Measurements from ENCODE around the gene CTNNAL1.
"Not testable (repeated sequence)": the region's sequence is repeated elsewhere in the genome, so short reads cannot be mapped to it uniquely, and the experiment has no call there.

The CTNNAL1 gene

DNA sequence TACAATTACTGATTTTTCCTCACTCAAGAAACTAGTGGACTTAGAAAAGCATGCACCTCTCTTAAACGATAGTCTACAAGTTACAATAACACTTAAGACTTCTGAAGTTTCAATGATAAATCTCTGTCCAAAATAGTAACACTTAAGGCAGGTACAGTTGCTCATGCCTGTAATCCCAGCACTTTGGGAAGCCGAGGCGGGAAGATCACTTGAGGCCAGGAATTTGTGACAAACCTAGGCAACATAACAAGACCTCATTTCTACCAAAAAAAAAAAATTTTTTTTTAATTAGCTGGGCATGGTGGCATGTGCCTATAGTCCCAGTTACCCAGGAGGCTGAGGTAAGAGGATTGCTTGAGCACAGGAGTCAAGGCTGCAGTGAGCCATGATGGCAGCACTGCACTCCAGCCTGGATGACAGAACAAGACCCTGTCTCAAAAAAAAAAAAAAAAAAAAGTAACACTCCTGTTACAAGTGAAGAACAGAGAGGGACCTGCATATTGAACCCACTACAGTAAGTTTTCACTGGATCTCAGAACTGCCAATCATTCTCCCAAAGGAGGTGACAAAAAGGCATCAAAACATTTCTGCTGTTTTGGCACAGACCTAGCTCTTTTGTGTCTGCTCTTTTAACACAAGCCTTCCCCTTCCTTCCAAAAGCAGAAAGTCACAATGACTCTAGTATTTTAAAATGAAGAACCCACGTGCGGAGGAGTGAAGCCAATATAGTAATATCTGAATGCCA is 75.6 kb downstream of the CTNNAL1 start:
- peaks cover 21% of the 10 kb centered on the region for H3K36me3 Mint-ChIP-seq
- H3K9me3 Mint-ChIP-seq, result no peaks in the 10 kb centered on the region

GRCh38 chr9:108934323-108934893 is 78.9 kb downstream of the CTNNAL1 start, which contains the start of gene ABITRAM:
Gene ABITRAM, plus strand, starts transcription at chr9:108934400. Its CDS starts 87 bp downstream, at chr9:108934487.
- peak within 1 kb of the TSS; percentile 97 for H3K27ac Mint-ChIP-seq
- ATAC-seq, result peak; percentile 88
- H3K4me1 Mint-ChIP-seq, result peaks cover 25% of the 10 kb centered on the region
- peaks cover 34% of the 10 kb centered on the region for H3K36me3 Mint-ChIP-seq
- peak within 1 kb of the TSS; percentile 97 for H3K4me3 Mint-ChIP-seq
- DNase-seq (ENCODE audit: low spot score in 2 of 2), result peak; percentile 68 to 84
- no peaks in the 10 kb centered on the region for H3K9me3 Mint-ChIP-seq

More for the DNA sequence above, 75.6 kb downstream of the CTNNAL1 start:
- no peak overlapping the region for H3K27ac Mint-ChIP-seq
- ATAC-seq (no peak), DNase-seq (ENCODE audit: low spot score in 2 of 2) (no peak)
- H3K4me3 Mint-ChIP-seq, result no peak overlapping the region
- H3K4me1 Mint-ChIP-seq, result peaks cover 22% of the 10 kb centered on the region

DNA sequence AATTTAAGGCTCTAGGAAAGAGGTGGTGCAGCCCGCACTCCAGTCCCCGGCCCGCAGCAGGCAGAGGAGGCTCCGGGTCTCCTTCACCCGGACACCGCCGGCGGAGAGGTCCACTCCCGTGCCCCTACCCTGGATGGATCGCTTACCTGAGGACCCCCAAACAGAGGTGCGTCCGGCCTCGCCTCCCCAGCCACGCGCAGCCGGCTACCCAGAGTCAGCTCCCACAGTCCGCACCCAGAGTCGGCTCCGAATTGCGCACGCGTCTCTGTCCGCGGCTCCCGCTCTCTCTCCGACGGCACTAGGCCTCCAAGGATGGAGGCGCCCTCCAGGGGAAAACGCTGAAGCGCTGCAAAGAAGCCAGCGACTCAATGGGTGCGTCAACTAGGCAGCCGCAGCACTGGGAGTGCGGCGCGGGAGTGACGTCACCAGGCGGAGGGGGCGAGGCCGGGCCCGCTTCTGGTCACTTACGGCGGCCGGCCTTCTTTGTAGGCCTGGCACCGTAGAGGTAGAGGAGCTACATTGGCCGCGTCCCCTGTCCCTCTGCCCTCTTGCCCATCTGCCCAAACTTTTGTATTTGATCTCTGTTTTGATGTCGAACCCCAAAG is 79.5 kb downstream of the CTNNAL1 start, which contains the start of gene ELP1:
Gene ELP1, minus strand, starts transcription at position 407 of the 605 bp plus-strand sequence. CDS start 2,978 bp downstream, outside the sequence.
- peak within 1 kb of the TSS; percentile 97 for H3K4me3 Mint-ChIP-seq
- peak; percentile 92 for ATAC-seq
- peaks cover 25% of the 10 kb centered on the region for H3K4me1 Mint-ChIP-seq
- H3K9me3 Mint-ChIP-seq, result no peaks in the 10 kb centered on the region
- peak; percentile 86 to 95 for DNase-seq (ENCODE audit: low spot score in 2 of 2)
- H3K36me3 Mint-ChIP-seq, result peaks cover 31% of the 10 kb centered on the region
- peak within 1 kb of the TSS; percentile 97 for H3K27ac Mint-ChIP-seq

GRCh38 chr9:108933231-108933717 is 80.0 kb downstream of the CTNNAL1 start:
- DNase-seq (ENCODE audit: low spot score in 2 of 2) (peak in 1 of 2 donors; percentile 5), ATAC-seq (no peak)
- H3K4me3 Mint-ChIP-seq, result peak overlapping the region; percentile 97
- peaks cover 28% of the 10 kb centered on the region for H3K4me1 Mint-ChIP-seq
- no peaks in the 10 kb centered on the region for H3K9me3 Mint-ChIP-seq
- H3K36me3 Mint-ChIP-seq, result peaks cover 36% of the 10 kb centered on the region
- H3K27ac Mint-ChIP-seq, result peak overlapping the region; percentile 97

- Mint-ChIP-seq H3K4me1 (peaks cover 21% of the 10 kb centered on the region), H3K27ac (no peak overlapping the region), H3K9me3 (no peaks in the 10 kb centered on the region), H3K36me3 (peaks cover 74% of the 10 kb centered on the region), H3K4me3 (no peak overlapping the region)
- DNase-seq (ENCODE audit: low spot score in 2 of 2), result no peak
- ATAC-seq, result no peak
Measured at GRCh38 chr9:108928386-108928785, 84.9 kb downstream of the CTNNAL1 start.

- Mint-ChIP-seq H3K4me1 (peaks cover 12% of the 10 kb centered on the region), H3K36me3 (peaks cover 97% of the 10 kb centered on the region), H3K9me3 (no peaks in the 10 kb centered on the region), H3K4me3 (no peak overlapping the region), H3K27ac (peak overlapping the region; percentile 55)
- ATAC-seq (no peak), DNase-seq (ENCODE audit: low spot score in 2 of 2) (no peak)
Measured at GRCh38 chr9:108924466-108924865, 88.8 kb downstream of the CTNNAL1 start.

GRCh38 chr9:108921200-108921599 is 92.1 kb downstream of the CTNNAL1 start:
- ATAC-seq (no peak), DNase-seq (ENCODE audit: low spot score in 2 of 2) (no peak)
- no peak overlapping the region for H3K4me3 Mint-ChIP-seq
- H3K36me3 Mint-ChIP-seq, result peaks cover 100% of the 10 kb centered on the region
- H3K27ac Mint-ChIP-seq, result peak overlapping the region; percentile 18
- H3K4me1 Mint-ChIP-seq, result peaks cover 6% of the 10 kb centered on the region
- H3K9me3 Mint-ChIP-seq, result no peaks in the 10 kb centered on the region

GRCh38 chr9:108920401-108920800 is 92.9 kb downstream of the CTNNAL1 start:
- not testable (repeated sequence) for H3K4me1 Mint-ChIP-seq; DNase-seq (ENCODE audit: low spot score in 2 of 2); H3K9me3 Mint-ChIP-seq; ATAC-seq; H3K4me3 Mint-ChIP-seq; H3K27ac Mint-ChIP-seq
- peaks cover 100% of the 10 kb centered on the region for H3K36me3 Mint-ChIP-seq

GRCh38 chr9:108919517-108919916 is 93.8 kb downstream of the CTNNAL1 start:
- ATAC-seq, result no peak
- no peak overlapping the region for H3K4me3 Mint-ChIP-seq
- no peak overlapping the region for H3K27ac Mint-ChIP-seq
- H3K4me1 Mint-ChIP-seq, result no peaks in the 10 kb centered on the region
- DNase-seq (ENCODE audit: low spot score in 2 of 2), result no peak
- H3K9me3 Mint-ChIP-seq, result no peaks in the 10 kb centered on the region
- H3K36me3 Mint-ChIP-seq, result peaks cover 100% of the 10 kb centered on the region

GRCh38 chr9:108913391-108913790 is 99.9 kb downstream of the CTNNAL1 start:
- Mint-ChIP-seq H3K27ac (no peak overlapping the region), H3K4me3 (no peak overlapping the region), H3K4me1 (peaks cover 17% of the 10 kb centered on the region), H3K36me3 (peaks cover 96% of the 10 kb centered on the region), H3K9me3 (no peaks in the 10 kb centered on the region)
- DNase-seq (ENCODE audit: low spot score in 2 of 2), result no peak
- no peak for ATAC-seq

DNA sequence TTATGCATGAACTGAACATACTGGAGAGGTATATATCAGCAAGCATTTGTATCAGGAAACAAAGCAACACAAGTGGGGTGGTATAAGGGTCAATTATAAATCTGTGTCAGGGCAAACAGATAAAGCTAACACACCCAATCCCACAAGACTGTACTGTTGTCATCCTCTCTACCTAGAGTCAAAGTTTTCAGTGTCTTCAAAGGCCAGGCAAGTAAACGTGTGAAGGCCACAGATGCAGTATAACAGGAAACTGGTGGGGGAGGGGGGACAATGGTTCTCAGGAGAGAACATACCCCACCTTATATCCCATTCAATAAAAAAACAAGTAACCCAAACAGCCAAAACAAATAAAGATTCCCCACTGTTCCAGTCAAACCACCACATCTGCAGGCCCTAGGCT is 101.5 kb downstream of the CTNNAL1 start:
- peaks cover 17% of the 10 kb centered on the region for H3K4me1 Mint-ChIP-seq
- H3K9me3 Mint-ChIP-seq, result no peaks in the 10 kb centered on the region
- peak overlapping the region; percentile 77 for H3K27ac Mint-ChIP-seq
- peaks cover 96% of the 10 kb centered on the region for H3K36me3 Mint-ChIP-seq
- ATAC-seq (peak; percentile 31), DNase-seq (ENCODE audit: low spot score in 2 of 2) (no peak)
- H3K4me3 Mint-ChIP-seq, result no peak overlapping the region

DNA sequence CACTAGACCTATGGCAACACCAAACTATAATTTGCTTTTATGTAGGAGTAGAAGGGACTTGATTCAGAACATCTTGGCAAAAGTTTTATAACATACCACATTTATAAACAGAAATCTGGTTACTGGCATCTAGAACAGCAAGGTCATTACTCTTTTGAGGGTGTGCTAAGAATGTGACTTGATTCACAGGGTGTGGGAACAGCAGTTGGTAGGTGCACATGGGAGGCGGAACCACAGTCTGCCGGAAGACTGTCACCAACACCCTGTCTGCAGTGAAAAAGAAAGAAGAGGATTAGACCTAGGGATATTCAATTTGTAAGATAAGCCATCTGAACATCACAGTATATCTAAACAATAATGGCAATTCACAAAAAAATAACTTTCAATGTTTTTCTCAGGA is 102.4 kb downstream of the CTNNAL1 start:
- H3K4me1 Mint-ChIP-seq, result peaks cover 17% of the 10 kb centered on the region
- peaks cover 96% of the 10 kb centered on the region for H3K36me3 Mint-ChIP-seq
- DNase-seq (ENCODE audit: low spot score in 2 of 2) (no peak), ATAC-seq (no peak)
- H3K9me3 Mint-ChIP-seq, result no peaks in the 10 kb centered on the region
- H3K27ac Mint-ChIP-seq, result peak overlapping the region; percentile 77
- no peak overlapping the region for H3K4me3 Mint-ChIP-seq

GRCh38 chr9:108910402-108910801 is 102.9 kb downstream of the CTNNAL1 start:
- Mint-ChIP-seq H3K9me3 (no peaks in the 10 kb centered on the region), H3K27ac (peak overlapping the region; percentile 77), H3K4me1 (peaks cover 17% of the 10 kb centered on the region), H3K4me3 (no peak overlapping the region), H3K36me3 (peaks cover 96% of the 10 kb centered on the region)
- DNase-seq (ENCODE audit: low spot score in 2 of 2) (no peak), ATAC-seq (no peak)

DNA sequence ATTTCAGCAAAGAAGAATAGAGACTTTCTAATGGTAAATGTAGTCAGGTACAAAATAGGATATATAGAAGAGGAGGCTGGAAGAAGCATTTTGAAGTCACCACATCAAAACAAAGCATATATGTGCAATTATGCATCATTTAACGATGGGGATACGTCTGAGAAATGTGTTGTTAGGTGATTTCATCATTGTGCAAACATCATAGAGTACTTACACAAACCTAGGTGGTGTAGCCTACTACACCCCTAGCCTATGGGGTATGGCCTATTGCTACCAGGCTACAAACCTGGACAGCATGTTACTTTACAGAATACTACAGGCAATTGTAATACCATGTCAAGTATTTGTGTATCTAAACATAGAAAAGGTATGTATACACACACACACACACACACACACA is 107.8 kb downstream of the CTNNAL1 start:
- Mint-ChIP-seq H3K36me3 (peaks cover 94% of the 10 kb centered on the region), H3K9me3 (no peaks in the 10 kb centered on the region), H3K4me1 (peaks cover 7% of the 10 kb centered on the region), H3K4me3 (no peak overlapping the region), H3K27ac (no peak overlapping the region)
- ATAC-seq (no peak), DNase-seq (ENCODE audit: low spot score in 2 of 2) (no peak)

DNA sequence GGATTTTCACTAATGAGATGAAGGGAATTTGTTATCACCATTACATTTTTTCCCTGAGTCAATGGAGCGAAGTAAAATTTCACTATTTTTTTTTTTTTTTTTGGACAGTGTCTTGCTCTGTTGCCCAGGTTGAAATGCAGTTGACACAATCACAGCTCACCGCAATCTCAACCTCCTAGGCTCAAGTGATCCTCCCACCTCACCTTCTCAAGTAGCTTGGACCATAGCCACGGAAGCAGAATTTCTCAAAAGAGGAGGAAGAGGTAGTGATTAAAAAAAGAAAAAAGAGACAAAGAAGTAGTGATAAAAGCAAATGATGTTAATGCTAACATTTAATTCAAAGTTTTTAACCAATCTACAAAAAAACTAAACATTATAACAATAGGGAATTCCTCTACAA is 109.1 kb downstream of the CTNNAL1 start:
- peaks cover 94% of the 10 kb centered on the region for H3K36me3 Mint-ChIP-seq
- ATAC-seq, result no peak

More for the DNA sequence above, 109.1 kb downstream of the CTNNAL1 start:
- no peak for DNase-seq (ENCODE audit: low spot score in 2 of 2)
- no peak overlapping the region for H3K27ac Mint-ChIP-seq
- no peaks in the 10 kb centered on the region for H3K9me3 Mint-ChIP-seq
- no peak overlapping the region for H3K4me3 Mint-ChIP-seq
- peaks cover 6% of the 10 kb centered on the region for H3K4me1 Mint-ChIP-seq

All from stimulated activated effector memory CD8-positive, alpha-beta T cell treated with anti-CD3 and anti-CD28 coated beads, Interleukin-12 subunit alpha, Interleukin-12 subunit beta, amount 100 ng/mL, for 72 hours (primary cell).